DND-41 (cell line): ENCODE results near the gene ACIN1.

Experiments used
- CTCF ChIP-seq: IDR thresholded peaks from 2 replicates; pipeline ENCODE4 v1.5.1; 2012; ENCODE audit warnings: borderline replicate concordance, low read length, moderate library complexity, mild to moderate bottlenecking; ENCODE audit not compliant: poor library complexity, severe bottlenecking; ENCODE audit errors: extremely low read depth
- EZH2 ChIP-seq: IDR thresholded peaks from 3 replicates; pipeline ENCODE4 v1.6.1; 2012; ENCODE audit warnings: borderline replicate concordance, low read depth, mild to moderate bottlenecking, moderate library complexity, low read length, inconsistent platforms; ENCODE audit not compliant: severe bottlenecking

- TF ChIP-seq CTCF: no peak
- TF ChIP-seq EZH2: no peak
Measured at GRCh38 chr14:23137813-23138535, 43.0 kb upstream of the ACIN1 start.
